GM19468 (cell line): ENCODE results near the gene MACROD2.

Source experiments
- ATAC-seq: cut with Tn5 transposase; IDR thresholded peaks from one replicate; pipeline ENCODE4 v1.9.1; 2021; ENCODE audit warnings: mild to moderate bottlenecking, moderate library complexity, moderate number of reproducible peaks; ENCODE audit not compliant: unreplicated experiment; ENCODE audit errors: extremely low read depth

MACROD2 gene

GRCh38 chr20:14495066-14495465 is 499.8 kb downstream of the MACROD2 start:
- ATAC-seq, result no peak

DNA sequence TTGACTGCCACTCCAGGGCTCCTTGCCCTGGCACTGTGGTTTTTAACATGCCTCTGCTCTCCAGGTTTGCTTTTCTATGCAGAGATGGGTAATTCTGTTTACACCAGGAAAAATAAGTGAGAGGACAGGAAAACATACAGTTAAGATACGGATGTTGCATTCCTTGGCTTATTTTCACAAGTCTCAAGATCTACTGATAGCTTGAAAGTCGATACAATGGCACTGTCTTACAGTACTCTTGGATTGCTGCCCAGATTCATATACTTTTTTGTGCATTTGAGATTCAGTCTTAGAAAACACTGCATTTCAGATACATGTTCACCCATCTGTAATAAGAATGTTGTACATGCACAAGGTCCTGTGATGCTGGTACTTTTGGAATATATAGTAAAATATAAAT is 501.7 kb downstream of the MACROD2 start:
- no peak for ATAC-seq

DNA sequence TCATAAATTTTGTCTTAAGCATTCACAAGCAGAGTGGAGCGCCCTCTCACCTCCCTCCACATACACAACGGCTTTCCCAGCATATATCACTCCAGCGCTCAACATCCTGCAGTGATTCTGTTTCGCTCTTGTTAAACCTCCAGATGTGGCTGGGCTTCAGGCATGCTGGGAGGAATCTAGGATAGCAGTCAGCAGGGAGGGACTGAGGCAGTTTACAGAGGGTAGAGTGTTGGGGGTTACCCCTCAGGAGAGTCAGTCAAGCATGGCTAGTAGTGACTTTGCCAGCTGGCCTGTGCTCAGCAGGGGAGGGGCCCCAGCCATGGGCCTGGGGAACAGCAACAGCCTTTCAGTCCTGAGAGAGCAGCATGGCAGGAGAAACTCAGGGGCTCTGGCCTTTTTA is 503.5 kb downstream of the MACROD2 start:
- ATAC-seq, result no peak

GRCh38 chr20:14505476-14505875 is 510.2 kb downstream of the MACROD2 start:
- no peak for ATAC-seq

GRCh38 chr20:14507711-14508110 is 512.4 kb downstream of the MACROD2 start:
- no peak for ATAC-seq

- no peak for ATAC-seq
These were observed 515.0 kb downstream of the MACROD2 start for GRCh38 chr20:14510341-14510740.

DNA sequence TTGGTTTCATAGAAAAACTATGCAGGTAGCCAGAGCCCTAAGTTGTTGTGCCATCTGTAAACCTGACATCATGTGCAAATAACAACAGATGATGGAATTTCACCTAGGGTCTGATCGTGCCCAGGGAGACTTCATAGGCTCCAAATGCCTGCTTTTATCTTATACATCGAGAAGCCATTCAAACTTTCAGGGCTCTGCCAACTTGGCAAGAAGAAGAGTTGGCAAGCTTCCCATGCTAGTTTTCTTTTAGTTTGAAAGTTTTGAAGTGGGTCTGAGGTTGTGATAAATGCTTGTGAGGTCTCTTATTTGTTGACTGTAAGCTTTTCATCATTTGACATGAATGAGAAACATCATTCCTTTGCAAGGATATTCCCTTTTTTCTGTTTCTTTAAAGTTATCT is 517.5 kb downstream of the MACROD2 start:
- ATAC-seq, result no peak

DNA sequence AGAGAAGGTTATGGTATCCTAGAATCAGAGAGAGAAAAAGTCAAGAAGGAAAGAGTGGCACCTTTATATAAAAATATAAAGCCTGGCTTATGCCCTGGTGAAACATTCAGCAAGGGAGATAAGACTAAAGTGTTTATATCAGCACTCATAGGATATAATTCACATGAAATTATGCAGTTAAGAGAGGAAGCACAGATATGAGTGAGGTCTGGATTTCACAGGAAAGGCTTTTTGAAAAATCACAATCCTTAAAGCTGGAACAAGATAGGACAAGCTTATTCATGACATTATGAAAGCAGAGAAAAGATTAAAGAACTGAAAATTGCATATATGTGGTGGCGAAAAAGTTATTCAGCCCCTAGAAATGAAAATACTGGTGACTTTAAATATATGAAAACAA is 523.3 kb downstream of the MACROD2 start:
- ATAC-seq, result no peak

GRCh38 chr20:14521016-14521415 is 525.7 kb downstream of the MACROD2 start:
- no peak for ATAC-seq

GRCh38 chr20:14521436-14521835 is 526.1 kb downstream of the MACROD2 start:
- no peak for ATAC-seq

GRCh38 chr20:14522595-14522994 is 527.3 kb downstream of the MACROD2 start:
- no peak for ATAC-seq

GRCh38 chr20:14523090-14523489 is 527.8 kb downstream of the MACROD2 start:
- no peak for ATAC-seq

DNA sequence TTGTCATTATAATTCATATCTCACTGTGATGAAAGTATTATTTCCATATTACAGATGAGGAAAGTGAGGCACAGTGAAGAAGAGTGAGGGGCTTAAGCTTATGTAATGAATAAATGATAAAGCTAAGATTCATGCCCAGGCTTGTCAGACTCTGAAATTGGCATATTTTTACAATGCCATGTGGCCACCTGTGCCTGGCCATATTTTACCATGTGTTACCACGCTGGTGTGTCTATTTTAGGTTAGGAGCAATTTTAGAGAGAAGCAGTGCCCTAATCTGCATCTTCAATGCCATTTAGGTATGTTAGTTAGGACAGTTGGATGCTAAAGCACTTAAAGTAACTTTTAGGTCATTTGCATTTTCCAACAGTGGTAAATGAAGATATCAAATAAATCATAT is 530.1 kb downstream of the MACROD2 start:
- ATAC-seq, result no peak

DNA sequence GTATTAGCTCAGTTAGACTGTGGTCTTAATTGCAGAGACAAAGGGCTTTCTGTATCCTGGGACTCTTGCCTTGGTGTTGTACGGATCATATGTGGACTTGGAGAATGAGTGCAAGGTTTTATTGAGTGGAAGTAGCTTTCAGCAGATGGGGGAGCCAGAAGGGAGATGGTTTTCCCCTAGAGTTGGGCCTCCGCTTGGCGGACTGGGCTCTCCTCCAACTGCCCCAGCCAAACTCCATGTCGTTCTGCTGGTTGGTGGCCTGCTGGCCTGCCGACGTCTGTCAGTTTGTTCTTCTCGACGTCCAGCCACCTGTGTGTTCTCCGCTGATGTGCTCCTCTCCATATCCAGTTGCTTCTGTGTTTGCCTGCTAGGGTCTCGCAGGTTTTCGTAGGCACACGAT is 531.6 kb downstream of the MACROD2 start:
- ATAC-seq, result no peak

GRCh38 chr20:14531786-14532185 is 536.5 kb downstream of the MACROD2 start:
- no peak for ATAC-seq

GRCh38 chr20:14536738-14537137 is 541.4 kb downstream of the MACROD2 start:
- ATAC-seq, result no peak

DNA sequence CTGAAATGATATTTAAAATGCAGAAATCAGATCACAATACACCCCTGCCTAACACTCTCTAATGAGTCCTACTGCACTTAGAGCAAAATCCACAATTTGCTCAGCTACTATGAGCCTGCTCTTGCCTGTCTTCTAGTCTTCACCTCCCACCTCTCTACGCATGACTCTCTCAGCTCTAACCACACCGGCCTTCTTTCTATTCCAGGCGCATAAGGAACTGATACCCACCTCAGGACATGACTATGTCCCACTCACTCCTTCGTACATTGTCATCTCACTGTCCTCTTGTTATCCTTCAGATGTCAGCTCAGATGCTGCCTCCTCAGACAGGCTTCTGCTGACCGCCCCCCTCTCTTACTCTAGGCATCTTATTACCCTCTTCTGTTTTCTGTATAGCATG is 543.1 kb downstream of the MACROD2 start:
- ATAC-seq, result peak; percentile 88

- no peak for ATAC-seq
These were observed 547.7 kb downstream of the MACROD2 start for GRCh38 chr20:14543040-14543439.

DNA sequence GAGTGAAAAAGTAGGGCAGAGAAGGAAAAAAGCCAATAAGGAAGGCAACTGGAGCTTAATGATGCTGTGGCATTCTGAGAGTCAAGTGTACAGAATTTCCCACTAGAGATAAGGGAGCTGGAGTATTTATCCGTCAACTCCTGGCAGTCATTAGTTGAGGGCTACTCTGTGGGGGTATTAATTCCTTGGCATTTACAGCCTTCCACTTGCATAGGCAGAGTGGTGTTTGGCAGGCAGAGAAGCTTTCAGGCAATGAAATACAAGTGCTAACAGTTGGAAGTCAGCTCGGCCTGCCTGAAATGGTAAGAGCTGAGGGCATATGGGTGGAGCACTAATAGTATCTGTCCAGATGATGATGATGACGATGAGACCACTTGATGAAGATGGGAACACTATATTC is 549.4 kb downstream of the MACROD2 start:
- ATAC-seq, result no peak

DNA sequence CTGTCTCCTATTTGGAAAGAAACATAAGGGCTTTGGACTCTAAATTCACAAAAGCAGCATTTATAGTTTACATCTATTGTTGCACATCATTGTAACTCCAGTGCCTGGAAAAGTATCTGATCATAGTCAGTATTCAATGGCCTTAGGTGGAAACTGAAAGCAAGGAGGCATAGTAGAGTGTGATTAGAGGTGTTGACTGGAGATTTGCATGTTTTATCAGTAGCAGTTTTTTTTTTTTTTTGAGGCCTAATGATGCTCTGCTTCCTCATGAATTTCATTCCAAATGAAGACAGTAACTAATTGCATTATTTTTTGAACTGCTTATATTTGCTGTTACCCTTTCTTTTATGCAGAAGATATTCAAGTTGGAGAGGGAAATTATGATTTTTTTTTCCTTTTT is 555.3 kb downstream of the MACROD2 start:
- no peak for ATAC-seq

DNA sequence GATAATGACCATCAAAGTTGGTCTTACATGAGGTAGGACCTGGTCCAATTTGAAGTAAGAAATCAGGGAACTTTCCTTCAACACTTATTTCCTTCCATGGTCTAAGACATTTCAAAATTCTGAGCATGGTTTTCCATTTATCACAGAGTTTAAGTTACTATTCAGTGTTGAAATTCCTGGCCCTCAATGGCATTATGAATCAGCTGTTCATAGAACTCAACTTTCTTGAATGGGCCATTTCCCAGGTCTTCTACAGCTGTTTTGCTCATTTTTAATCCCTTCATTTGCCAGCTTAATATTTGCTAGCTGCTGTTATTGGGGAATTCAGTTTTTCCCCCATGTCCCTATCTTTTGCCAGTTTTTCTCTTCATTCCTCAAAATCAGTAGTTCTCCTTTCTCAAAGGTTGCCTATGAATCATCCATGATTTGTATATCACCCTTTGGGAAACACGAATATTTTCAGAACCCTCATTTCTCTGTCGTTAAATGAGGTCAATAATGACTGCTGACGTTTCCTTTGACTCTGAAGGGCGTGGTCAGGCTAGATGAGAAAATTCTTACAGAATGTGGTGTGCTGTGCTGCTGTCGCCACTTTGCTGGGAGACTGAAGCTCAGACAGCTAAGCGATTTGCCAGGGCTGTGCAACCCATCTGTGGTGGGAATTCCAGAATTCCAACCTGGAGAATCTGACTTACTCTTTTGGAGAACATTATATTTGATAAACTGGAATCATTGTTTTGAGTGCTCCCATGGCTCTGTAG is 558.6 kb downstream of the MACROD2 start:
- ATAC-seq, result no peak

DNA sequence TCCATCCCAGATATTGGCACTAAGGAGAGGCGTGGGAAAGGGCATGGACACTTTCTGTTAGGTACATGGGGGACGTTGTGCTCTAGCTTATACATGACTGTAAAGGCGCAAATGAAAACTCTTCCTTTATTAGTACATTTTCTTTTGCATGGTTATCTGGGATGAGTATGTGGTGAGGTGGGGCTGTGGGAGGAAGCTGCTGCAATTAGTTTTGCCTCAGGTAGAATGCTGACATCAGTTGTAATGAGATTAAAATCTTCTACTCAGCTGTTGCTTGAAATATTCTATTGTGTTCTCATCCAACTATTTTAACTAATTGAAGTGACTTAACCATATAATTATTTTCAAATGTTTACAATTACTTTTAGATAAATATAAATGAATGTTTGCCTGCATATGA is 560.4 kb downstream of the MACROD2 start:
- ATAC-seq, result no peak
